Mesenchymal stem cell (in vitro differentiated cells and primary cell): Measurements from ENCODE around the gene ARSG.
A peak's percentile ranks its signal among the peaks of the same experiment; 100 is the strongest.

ENCODE experiments used
- DNase-seq: peaks from one replicate; pipeline ENCODE4 v3.0.0-alpha.2; 2013
- H2AFZ ChIP-seq: one replicate; pipeline ENCODE4 v1.6.1; 2013; ENCODE audit warnings: low read depth, mild to moderate bottlenecking, control low read depth, inconsistent platforms, low read length, moderate library complexity
- H2AK5ac ChIP-seq: 2 replicates; pipeline ENCODE4 v1.6.1; 2013; ENCODE audit warnings: low read length, moderate library complexity, mild to moderate bottlenecking, inconsistent platforms; ENCODE audit not compliant: severe bottlenecking
- H2BK120ac ChIP-seq: one replicate; pipeline ENCODE4 v1.6.1; 2013; ENCODE audit warnings: low read depth, mild to moderate bottlenecking, inconsistent platforms, low read length, moderate library complexity
- H2BK12ac ChIP-seq, 2 experiments: one replicate each; pipeline ENCODE4 v1.6.1; 2013; ENCODE audit warnings: inconsistent platforms in 2 of 2, low read length in 2 of 2, mild to moderate bottlenecking in 2 of 2, moderate library complexity in 2 of 2, control low read depth in 1 of 2
- H2BK15ac ChIP-seq: one replicate; pipeline ENCODE4 v1.6.1; 2013; ENCODE audit warnings: mild to moderate bottlenecking, low read depth, inconsistent platforms; ENCODE audit not compliant: poor library complexity, severe bottlenecking
- H2BK5ac ChIP-seq: 2 replicates; pipeline ENCODE4 v1.6.1; 2013; ENCODE audit warnings: low read depth, mild to moderate bottlenecking, low read length, control low read depth, inconsistent platforms; ENCODE audit not compliant: poor library complexity, severe bottlenecking
- H3K14ac ChIP-seq, 2 experiments: one replicate each; pipeline ENCODE4 v1.6.1; 2013; ENCODE audit warnings: inconsistent platforms in 2 of 2, low read length in 2 of 2, control low read depth in 1 of 2, mild to moderate bottlenecking in 1 of 2, moderate library complexity in 1 of 2
- H3K18ac ChIP-seq, 2 experiments: one replicate each; pipeline ENCODE4 v1.6.1; 2013; ENCODE audit warnings: inconsistent platforms in 2 of 2, low read length in 2 of 2, control low read depth in 1 of 2, low read depth in 1 of 2, mild to moderate bottlenecking in 1 of 2
- H3K23ac ChIP-seq, 2 experiments: one replicate each; pipeline ENCODE4 v1.6.1; 2013; ENCODE audit warnings: inconsistent platforms in 2 of 2, low read length in 2 of 2, mild to moderate bottlenecking in 2 of 2, moderate library complexity in 2 of 2, control low read depth in 1 of 2
- H3K27ac ChIP-seq: 2 replicates; pipeline ENCODE4 v1.5.1; 2013; ENCODE audit warnings: mild to moderate bottlenecking, moderate library complexity, low read length, control low read depth, inconsistent platforms; ENCODE audit not compliant: poor library complexity, severe bottlenecking
- H3K27me3 ChIP-seq, 2 experiments: 2 replicates each; pipeline versions ENCODE4 v1.6.1 to v1.7.0; 2013; ENCODE audit warnings: low read length in 2 of 2, mild to moderate bottlenecking in 2 of 2, moderate library complexity in 2 of 2, control low read depth in 1 of 2, inconsistent platforms in 1 of 2; ENCODE audit not compliant: control insufficient read depth in 1 of 2, insufficient read depth in 1 of 2
- H3K36me3 ChIP-seq, 2 experiments: 2 replicates each; pipeline versions ENCODE4 v1.6.1 to v1.7.0; 2013; ENCODE audit warnings: low read length in 2 of 2, control low read depth in 1 of 2, inconsistent platforms in 1 of 2, low read depth in 1 of 2, mild to moderate bottlenecking in 1 of 2; ENCODE audit not compliant: insufficient read depth in 2 of 2, control insufficient read depth in 1 of 2
- H3K4ac ChIP-seq, 2 experiments: one replicate each; pipeline ENCODE4 v1.6.1; 2013; ENCODE audit warnings: inconsistent platforms in 2 of 2, low read length in 2 of 2, mild to moderate bottlenecking in 2 of 2, moderate library complexity in 2 of 2, control low read depth in 1 of 2, low read depth in 1 of 2
- H3K4me1 ChIP-seq: 2 replicates; pipeline ENCODE4 v1.6.1; 2013; ENCODE audit warnings: low read depth, low read length, control low read depth; ENCODE audit not compliant: control insufficient read depth, insufficient read depth
- H3K4me2 ChIP-seq: 2 replicates; pipeline ENCODE4 v1.6.1; 2013; ENCODE audit warnings: low read length, mild to moderate bottlenecking, inconsistent platforms; ENCODE audit not compliant: poor library complexity, severe bottlenecking
- H3K4me3 ChIP-seq, 2 experiments: 2 replicates each; pipeline versions ENCODE4 v1.5.1 to v1.7.0; 2013; ENCODE audit warnings: low read length in 2 of 2, mild to moderate bottlenecking in 2 of 2, control low read depth in 1 of 2, low read depth in 1 of 2; ENCODE audit not compliant: insufficient read depth in 1 of 2
- H3K79me1 ChIP-seq: replicated peaks from 2 replicates; pipeline ENCODE4 v1.6.1; 2013; ENCODE audit warnings: mild to moderate bottlenecking, control low read depth, low read length, inconsistent platforms; ENCODE audit not compliant: poor library complexity, severe bottlenecking
- H3K9ac ChIP-seq: 2 replicates; pipeline ENCODE4 v1.7.0; 2013; ENCODE audit warnings: mild to moderate bottlenecking, low read length, moderate library complexity
- H3K9me3 ChIP-seq: 2 replicates; pipeline ENCODE4 v1.7.0; 2013; ENCODE audit warnings: mild to moderate bottlenecking, low read length; ENCODE audit not compliant: control insufficient read depth
- H4K8ac ChIP-seq: one replicate; pipeline ENCODE4 v1.6.1; 2013; ENCODE audit warnings: inconsistent platforms, mild to moderate bottlenecking, low read length, moderate library complexity
- H4K91ac ChIP-seq: one replicate; pipeline ENCODE4 v1.6.1; 2013; ENCODE audit warnings: mild to moderate bottlenecking, low read length, inconsistent platforms
- WGBS: methylation state at CpG from one replicate; pipeline ENCODE4 v1.1.7; 2013; ENCODE audit warnings: mixed read lengths; 5-methylcytosine and 5-hydroxymethylcytosine counted together

ARSG gene

DNA sequence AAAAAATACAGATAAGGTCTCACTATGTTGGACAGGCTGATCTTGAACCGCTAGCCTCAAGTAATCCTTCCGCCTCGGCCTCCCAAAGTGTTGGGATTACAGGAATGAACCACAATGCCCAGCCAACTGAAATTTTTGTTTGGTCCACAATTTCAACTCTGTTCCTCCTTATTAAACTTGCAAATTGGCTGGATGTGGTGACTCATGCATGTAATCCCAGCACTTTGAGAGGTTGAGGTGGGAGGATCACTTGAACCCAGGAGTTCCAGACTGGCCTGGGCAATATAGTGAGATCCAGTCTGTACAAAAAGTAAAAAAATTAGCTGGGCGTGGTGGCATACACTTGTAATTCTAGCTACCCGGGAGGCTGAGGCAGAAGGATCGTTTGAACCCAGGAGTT, 13.4 kb downstream of the ARSG start:
- Histone ChIP-seq H3K27ac (no peak overlapping the region), H2AK5ac (no peak overlapping the region), H3K27me3 (peaks cover 0 to 9% of the 10 kb centered on the region in 2 experiments), H3K36me3 (peaks cover 0 to 3% of the 10 kb centered on the region in 2 experiments), H3K9me3 (peaks cover 5% of the 10 kb centered on the region), H3K4me2 (no peak overlapping the region), H4K91ac (no peak overlapping the region), H3K79me1 (no peaks in the 10 kb centered on the region), H2BK120ac (peak overlapping the region; percentile 30), H3K9ac (no peak overlapping the region), H3K4me3 (no peak overlapping the region), H2AFZ (no peak overlapping the region), H3K4me1 (peaks cover 5% of the 10 kb centered on the region), H3K18ac (no peak overlapping the region), H3K23ac (no peak overlapping the region), H4K8ac (no peak overlapping the region), H2BK12ac (no peak overlapping the region), H2BK5ac (no peak overlapping the region), H2BK15ac (no peak overlapping the region), H3K4ac (peak overlapping the region in 1 of 2 experiments; percentile 12), H3K14ac (no peak overlapping the region)
- WGBS: 95% methylated on average over 5 of the region's 6 CpGs
- DNase-seq: no peak

DNA sequence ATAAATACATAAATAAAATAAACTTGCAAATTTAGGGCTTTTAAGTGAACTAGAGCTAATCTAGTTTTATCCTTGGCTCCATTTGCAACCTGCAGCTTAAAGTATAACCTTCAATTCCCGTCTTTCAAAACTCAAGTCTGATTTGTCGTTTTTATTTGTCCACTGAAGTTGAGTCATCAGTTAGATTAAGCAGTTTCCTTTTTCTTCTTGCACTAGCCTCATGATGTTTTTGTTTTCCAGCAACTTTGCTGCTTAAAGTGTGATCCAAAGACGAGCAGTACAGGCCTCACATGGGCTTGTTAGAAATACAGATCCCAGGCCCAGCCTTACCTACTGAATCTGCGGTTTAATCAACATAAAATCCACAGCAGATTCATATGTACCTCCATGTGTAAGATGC, 13.8 kb downstream of the ARSG start:
- Histone ChIP-seq H4K91ac (no peak overlapping the region), H3K4me1 (peaks cover 5% of the 10 kb centered on the region), H3K14ac (no peak overlapping the region), H3K36me3 (peaks cover 0 to 3% of the 10 kb centered on the region in 2 experiments), H3K18ac (no peak overlapping the region), H2BK15ac (no peak overlapping the region), H3K9ac (no peak overlapping the region), H2BK12ac (no peak overlapping the region), H2AFZ (no peak overlapping the region), H3K4me2 (no peak overlapping the region), H3K4ac (no peak overlapping the region), H4K8ac (no peak overlapping the region), H2BK5ac (no peak overlapping the region), H3K9me3 (peaks cover 5% of the 10 kb centered on the region), H2BK120ac (no peak overlapping the region), H3K4me3 (no peak overlapping the region), H3K23ac (no peak overlapping the region), H3K79me1 (no peaks in the 10 kb centered on the region), H2AK5ac (no peak overlapping the region), H3K27ac (no peak overlapping the region), H3K27me3 (peaks cover 0 to 9% of the 10 kb centered on the region in 2 experiments)
- DNase-seq: peak; percentile 48
- WGBS: 70% methylated on average over 4 of the region's 4 CpGs

DNA sequence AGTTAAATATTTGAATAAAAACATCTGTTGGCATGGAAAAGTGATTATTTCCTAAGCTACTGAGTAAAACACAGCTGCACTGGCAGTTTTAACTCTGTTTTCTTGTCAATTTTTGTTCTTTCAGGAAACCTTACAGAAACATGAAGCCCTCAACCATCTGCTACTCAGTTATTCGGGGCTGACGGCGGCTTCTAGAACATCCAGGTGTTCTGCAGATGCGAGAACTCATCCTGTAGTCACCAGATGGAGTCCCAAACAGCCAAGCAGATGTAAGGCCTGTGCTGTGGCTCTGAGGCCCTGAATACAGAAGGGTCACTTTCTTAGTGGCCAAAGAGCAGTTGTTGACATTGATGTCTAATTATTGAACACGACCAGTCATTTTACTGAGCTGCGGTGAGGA, 15.5 kb downstream of the ARSG start:
- H2BK15ac ChIP-seq: no peak overlapping the region
- no peak overlapping the region for H3K18ac ChIP-seq
- H3K79me1 ChIP-seq: no peaks in the 10 kb centered on the region
- WGBS: 79% methylated on average over 6 of the region's 6 CpGs
- no peak overlapping the region for H3K4me2 ChIP-seq
- no peak overlapping the region for H4K8ac ChIP-seq
- no peak overlapping the region for H3K4ac ChIP-seq
- H4K91ac ChIP-seq: no peak overlapping the region
- peaks cover 0 to 3% of the 10 kb centered on the region in 2 experiments for H3K36me3 ChIP-seq
- DNase-seq: no peak
- H3K27ac ChIP-seq: no peak overlapping the region
- no peak overlapping the region for H2BK12ac ChIP-seq
- H2AK5ac ChIP-seq: no peak overlapping the region
- no peak overlapping the region for H3K4me3 ChIP-seq
- no peak overlapping the region for H3K14ac ChIP-seq
- peaks cover 5% of the 10 kb centered on the region for H3K9me3 ChIP-seq
- peaks cover 5% of the 10 kb centered on the region for H3K4me1 ChIP-seq
- no peak overlapping the region for H2BK120ac ChIP-seq
- H2AFZ ChIP-seq: no peak overlapping the region
- no peak overlapping the region for H2BK5ac ChIP-seq
- H3K23ac ChIP-seq: no peak overlapping the region
- H3K27me3 ChIP-seq: peaks cover 0 to under 1% of the 10 kb centered on the region in 2 experiments
- H3K9ac ChIP-seq: no peak overlapping the region

DNA sequence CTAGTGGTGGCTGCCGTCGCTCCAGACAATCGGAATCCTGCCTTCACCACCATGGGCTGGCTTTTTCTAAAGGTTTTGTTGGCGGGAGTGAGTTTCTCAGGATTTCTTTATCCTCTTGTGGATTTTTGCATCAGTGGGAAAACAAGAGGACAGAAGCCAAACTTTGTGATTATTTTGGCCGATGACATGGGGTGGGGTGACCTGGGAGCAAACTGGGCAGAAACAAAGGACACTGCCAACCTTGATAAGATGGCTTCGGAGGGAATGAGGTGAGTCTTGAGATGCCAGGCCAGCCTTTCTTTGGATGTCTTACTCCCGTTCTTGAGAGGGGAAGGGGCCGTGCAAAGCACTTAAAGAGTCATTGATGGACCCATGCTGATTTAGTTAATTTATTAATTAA, 16.1 kb downstream of the ARSG start:
- Histone ChIP-seq H3K9me3 (peaks cover 5% of the 10 kb centered on the region), H3K14ac (no peak overlapping the region), H3K9ac (no peak overlapping the region), H3K27ac (no peak overlapping the region), H3K27me3 (no peaks in the 10 kb centered on the region), H2AFZ (no peak overlapping the region), H3K23ac (no peak overlapping the region), H3K36me3 (peaks cover 0 to 3% of the 10 kb centered on the region in 2 experiments), H3K4me1 (peaks cover 5% of the 10 kb centered on the region), H2BK120ac (no peak overlapping the region), H3K4ac (no peak overlapping the region), H3K79me1 (no peaks in the 10 kb centered on the region), H4K8ac (no peak overlapping the region), H3K4me3 (no peak overlapping the region), H2BK5ac (no peak overlapping the region), H2BK15ac (no peak overlapping the region), H2BK12ac (no peak overlapping the region), H3K18ac (no peak overlapping the region), H3K4me2 (no peak overlapping the region), H2AK5ac (no peak overlapping the region), H4K91ac (no peak overlapping the region)
- 96% methylated on average over 7 of the region's 8 CpGs for WGBS
- DNase-seq: no peak
